ENCODE results near the gene KRTAP1-1.

Gene KRTAP1-1

DNA sequence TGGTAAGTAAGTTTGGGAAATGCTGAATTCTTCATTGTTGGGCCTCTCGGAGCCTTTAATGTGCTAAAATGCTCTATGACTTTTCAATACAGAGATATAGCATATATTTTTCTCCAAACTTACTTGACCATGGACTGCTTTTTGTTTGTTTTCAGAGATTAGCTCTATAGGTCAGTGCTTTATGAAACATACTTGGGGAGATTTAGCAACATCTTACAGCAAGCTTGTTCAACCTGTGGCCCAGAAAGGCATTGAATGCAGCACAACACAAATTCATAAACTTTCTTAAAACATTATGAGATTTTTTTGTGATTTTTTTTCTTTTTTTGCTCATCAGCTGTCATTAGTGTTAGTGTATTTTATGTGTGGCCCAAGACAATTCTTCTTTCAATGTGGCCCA, 31.3 kb downstream of the KRTAP1-1 start:
- DNase-seq, result no peak

DNA sequence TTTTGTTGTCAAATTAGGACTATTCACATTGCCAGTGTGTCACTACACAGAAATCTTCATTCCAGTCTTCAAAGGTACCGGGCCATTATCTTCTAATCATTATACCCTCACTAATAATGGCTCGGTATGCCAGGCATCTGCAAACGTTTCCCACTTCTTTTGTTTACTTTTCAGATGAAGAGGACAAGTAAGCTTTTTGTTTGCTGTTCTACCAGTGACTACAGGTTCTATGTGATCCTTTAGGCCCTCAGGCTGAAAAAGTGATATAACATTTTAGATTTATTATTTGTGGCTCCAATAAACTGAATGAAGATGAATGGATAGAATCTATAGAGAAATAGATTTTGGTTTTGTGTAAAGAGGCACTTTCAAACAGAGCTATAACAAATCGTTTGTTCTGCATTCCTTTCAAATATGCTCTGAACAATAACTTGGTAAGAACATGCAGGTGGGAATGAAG, 31.9 kb downstream of the KRTAP1-1 start:
- DNase-seq, result peak; percentile 45

DNA sequence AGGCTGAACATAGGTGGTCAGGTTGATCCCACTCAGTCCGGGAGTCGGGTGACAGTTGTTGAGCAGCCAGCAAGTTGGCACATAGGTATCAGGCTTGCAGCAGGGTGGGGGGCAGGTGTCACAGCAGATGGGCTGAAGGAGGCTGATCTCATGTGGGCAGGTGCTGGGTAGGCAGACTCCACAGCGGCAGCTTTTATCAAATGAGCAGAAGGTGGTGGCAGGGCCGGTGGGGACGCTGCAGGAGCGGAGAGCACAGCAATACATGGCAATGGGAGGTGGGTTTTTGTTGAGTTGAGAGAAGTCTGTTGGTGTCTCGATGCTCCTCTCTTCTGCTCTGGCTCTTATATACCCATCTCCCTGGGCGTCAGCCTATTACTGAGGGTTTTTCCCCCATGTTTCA, 32.4 kb downstream of the KRTAP1-1 start, which contains the start of gene KRTAP3-1:
Gene KRTAP3-1 (minus strand): TSS at position 318 of the 400 bp plus-strand sequence. CDS start 54 bp downstream, at position 264.
- peak; percentile 73 for DNase-seq

DNA sequence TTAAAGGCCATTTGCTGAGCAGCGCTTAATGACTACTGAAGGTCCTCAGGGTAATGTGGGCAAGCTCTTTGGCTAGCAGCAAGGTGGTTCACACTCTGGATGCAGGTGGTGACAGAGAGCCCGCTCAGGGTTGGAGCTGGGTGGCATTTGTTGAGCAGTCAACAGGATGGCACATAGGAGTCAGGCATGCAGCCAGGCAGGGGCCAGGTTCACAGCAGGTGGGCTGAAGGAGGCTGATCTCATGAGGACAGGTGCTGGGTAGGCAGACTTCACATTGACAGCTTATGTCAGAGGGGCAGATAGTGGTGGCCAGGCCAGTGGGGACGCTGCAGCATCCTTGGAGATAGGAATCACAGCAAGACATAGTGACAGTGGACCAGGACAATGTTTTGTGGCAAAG, 36.9 kb downstream of the KRTAP1-1 start:
- DNase-seq, result peak; percentile 57

DNA sequence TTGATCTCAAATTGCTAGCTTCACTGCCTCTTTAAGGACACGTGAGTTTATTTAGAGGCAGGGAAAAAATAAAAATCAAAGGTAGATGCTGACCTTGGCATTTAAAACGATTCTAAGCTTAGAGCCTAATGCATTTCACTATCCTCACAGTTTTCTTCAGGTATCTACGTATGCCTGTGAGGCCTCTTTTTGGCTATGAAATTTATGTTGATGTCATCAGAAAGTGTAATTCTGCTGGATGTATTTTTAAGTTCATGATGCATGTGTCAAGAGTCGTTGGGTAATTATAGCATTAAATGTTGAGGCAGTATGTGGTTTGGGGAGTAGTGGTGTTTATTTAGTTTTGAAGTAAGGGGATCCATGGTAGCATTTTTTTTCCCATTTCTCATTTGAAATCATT, 37.3 kb downstream of the KRTAP1-1 start:
- no peak for DNase-seq

DNA sequence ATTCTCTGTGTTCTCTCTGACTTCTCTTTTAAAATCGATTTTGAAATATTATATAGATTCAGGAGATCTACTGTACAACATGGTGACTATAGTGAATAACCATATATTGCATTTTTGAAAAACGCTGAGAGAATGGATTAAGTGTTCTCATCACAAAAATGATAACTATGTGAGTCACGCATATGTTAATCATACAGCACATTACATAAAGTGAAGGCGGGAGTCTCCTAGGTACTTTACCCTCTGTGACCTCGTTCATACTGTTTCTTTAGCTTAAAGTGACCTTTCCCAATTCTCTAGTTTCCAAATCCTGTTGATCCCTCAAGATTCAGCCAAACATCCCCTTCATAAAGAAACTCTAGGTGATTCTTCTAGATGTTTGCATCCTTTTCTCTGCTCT, 38.4 kb downstream of the KRTAP1-1 start:
- no peak for DNase-seq

DNA sequence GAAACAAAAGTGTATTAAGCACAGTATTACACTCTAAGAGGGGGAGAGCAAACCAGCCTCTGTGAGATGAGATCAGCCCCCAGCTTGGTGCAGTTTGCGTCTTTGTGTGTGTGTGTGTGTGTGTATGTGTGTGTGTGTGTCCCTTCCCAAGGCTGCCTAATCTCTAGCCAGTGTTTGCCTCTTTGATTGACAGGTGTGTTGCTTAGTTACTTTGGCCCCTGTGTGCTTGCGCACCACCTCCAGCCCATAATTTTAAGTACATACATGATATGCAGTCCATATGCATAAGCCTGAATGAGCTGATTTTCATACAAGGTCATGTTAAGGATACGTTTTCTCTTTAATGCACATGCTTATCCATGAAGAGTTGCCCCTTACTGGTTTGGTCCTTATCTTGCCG, 39.5 kb downstream of the KRTAP1-1 start:
- no peak for DNase-seq

DNA sequence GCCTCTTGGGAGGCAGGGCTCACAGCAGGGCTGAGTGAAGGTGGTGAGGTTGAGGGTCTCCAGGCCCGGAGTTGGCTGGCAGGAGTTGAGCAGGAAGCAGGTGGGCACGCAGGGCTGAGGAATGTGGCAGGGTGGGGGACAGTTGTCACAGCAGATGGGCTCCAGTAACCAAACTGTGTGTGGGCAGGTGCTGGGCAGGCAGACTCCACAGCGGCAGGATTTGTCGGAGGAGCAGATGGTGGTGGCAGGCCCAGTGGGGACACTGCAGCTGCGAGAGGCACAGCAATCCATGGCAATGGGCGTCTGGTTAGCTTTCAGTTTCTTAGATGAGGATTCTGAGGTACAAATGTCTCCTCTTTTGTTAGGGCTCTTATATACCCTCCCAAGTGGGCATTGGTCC, 41.7 kb downstream of the KRTAP1-1 start, which contains the start of gene KRTAP3-2:
Gene KRTAP3-2 (minus strand): TSS at position 344 of the 400 bp plus-strand sequence. CDS start 53 bp downstream, at position 291.
- DNase-seq, result peak; percentile 31

DNA sequence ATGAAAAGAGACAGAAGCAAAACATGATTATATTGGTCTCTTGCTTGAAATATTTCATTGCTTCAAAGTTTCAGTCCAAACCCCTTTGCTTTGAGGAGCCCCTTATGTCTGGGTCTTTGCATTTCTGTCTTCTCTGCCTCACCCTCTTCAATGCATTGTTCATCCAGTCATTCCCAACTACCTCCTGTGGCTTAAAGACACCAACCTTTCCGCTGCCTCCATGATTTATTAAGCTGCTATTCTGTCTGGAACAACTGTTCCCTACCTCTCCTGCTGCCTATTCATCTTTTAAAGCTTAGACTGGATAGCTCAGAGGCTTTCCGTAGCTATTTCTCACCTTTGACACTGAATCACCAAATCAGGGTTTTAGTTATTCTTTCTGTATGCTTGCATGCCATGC, 43.9 kb downstream of the KRTAP1-1 start:
- DNase-seq, result no peak

DNA sequence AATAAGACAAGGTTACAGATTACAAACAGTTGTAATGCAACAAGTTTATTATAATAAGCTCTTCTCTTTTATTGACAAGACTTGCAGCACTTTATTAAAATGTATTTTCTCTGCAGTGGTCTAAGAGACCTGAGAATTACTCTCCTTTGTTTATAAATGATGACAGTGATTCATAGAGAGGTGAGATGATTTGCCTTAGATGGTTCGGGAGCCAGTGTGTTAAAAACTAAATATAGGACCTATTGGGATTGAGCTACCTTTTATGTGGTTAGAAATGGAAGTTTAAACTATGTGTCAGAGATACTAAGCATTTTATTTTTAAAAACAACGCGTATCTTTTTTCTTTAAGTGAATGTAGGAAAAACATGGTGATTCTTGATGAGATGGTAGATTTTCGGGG, 44.4 kb downstream of the KRTAP1-1 start:
- DNase-seq, result no peak

DNA sequence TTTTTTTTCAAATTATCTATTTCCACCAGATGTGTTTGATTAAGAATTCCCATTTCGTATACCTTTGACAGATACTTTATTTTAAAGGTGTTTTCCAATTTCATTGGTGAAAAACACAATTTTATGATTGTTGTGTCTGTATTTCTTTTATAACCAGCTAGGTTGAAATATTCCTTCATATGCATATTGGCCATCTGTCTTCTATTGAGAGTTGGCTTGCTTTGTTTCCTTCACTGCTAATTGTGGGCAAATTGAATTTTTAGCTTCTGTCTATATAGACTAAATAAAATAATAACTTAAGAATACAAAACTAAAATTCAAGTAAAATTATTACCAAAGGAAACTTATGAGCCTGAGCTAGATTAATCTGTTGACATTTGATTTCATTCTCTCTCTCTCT, 46.1 kb downstream of the KRTAP1-1 start:
- no peak for DNase-seq

DNA sequence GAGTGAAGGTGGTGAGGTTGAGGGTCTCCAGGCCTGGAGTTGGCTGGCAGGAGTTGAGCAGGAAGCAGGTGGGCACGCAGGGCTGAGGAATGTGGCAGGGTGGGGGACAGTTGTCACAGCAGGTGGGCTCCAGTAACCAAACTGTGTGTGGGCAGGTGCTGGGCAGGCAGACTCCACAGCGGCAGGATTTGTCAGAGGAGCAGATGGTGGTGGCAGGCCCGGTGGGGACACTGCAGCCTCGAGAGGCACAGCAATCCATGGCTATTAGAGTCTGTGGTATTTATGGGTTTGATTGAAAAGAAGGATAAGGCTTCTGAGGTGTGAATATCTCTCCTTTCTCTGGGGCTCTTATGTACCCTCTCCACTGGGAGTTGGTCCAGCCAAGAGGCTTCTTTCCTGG, 47.4 kb downstream of the KRTAP1-1 start, which contains the start of gene KRTAP3-3:
Gene KRTAP3-3 (minus strand): TSS at position 326 of the 400 bp plus-strand sequence. CDS start 67 bp downstream, at position 259.
- DNase-seq, result peak; percentile 68

DNA sequence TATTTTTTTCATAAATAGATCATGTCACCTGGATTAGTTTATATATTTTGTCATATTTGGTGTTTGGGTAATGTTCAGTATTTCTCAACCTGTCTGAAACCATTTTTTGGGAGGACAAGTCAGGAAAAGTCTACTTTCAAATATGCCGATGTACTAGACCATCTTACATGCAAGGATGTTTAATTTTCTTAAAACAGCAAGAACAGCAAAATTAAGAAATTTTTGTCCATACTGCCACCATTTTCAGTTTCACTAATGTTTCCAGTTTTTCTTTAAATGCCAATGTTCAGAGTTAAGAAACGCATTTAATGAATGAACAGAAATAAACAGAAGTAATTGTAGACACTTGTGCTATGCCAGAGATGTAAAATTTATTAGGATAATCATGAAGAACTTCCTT, 48.2 kb downstream of the KRTAP1-1 start:
- DNase-seq, result no peak

DNA sequence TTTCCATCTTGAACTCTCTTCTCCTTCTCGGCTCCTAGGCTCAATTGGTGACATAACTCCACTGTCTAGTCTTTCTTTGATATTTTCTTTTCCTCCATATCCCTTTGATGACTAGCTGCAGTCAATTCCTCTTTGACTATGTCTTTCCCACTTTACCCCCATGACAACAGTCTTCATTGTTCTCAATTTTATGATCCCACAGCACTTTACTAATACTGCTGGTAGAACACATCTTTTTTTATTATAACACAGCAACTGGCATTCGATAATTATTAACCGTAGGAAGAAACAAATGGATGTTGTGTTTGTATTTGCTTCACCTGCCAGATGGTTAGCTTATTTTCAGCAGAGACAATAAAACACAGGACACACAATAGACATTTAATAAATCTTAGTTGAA, 48.6 kb downstream of the KRTAP1-1 start:
- no peak for DNase-seq
